CMK (cell line): ENCODE measurements around the gene APBB1IP.
"Not testable (repeated sequence)": the region's sequence is repeated elsewhere in the genome, so short reads cannot be mapped to it uniquely, and the experiment has no call there.

ENCODE experiments used
- DNase-seq: peaks from one replicate; pipeline ENCODE4 v3.0.0-alpha.2; 2010; ENCODE audit warnings: low read depth

The APBB1IP gene

GRCh38 chr10:26556748-26557640, 118.9 kb downstream of the APBB1IP start:
- no peak for DNase-seq

GRCh38 chr10:26557641-26558014, 119.5 kb downstream of the APBB1IP start:
- DNase-seq: no peak

GRCh38 chr10:26566525-26567350, 128.6 kb downstream of the APBB1IP start:
- no peak for DNase-seq

- no peak for DNase-seq
Observed at GRCh38 chr10:26567351-26567721, 129.2 kb downstream of the APBB1IP start.

- DNase-seq: no peak
Observed at GRCh38 chr10:26571655-26572054, 133.5 kb downstream of the APBB1IP start.

GRCh38 chr10:26573674-26574073, 135.5 kb downstream of the APBB1IP start:
- no peak for DNase-seq

- no peak for DNase-seq
Observed at GRCh38 chr10:26574783-26575182, 136.6 kb downstream of the APBB1IP start.

GRCh38 chr10:26578371-26578770, 140.2 kb downstream of the APBB1IP start:
- DNase-seq: not testable (repeated sequence)

DNA sequence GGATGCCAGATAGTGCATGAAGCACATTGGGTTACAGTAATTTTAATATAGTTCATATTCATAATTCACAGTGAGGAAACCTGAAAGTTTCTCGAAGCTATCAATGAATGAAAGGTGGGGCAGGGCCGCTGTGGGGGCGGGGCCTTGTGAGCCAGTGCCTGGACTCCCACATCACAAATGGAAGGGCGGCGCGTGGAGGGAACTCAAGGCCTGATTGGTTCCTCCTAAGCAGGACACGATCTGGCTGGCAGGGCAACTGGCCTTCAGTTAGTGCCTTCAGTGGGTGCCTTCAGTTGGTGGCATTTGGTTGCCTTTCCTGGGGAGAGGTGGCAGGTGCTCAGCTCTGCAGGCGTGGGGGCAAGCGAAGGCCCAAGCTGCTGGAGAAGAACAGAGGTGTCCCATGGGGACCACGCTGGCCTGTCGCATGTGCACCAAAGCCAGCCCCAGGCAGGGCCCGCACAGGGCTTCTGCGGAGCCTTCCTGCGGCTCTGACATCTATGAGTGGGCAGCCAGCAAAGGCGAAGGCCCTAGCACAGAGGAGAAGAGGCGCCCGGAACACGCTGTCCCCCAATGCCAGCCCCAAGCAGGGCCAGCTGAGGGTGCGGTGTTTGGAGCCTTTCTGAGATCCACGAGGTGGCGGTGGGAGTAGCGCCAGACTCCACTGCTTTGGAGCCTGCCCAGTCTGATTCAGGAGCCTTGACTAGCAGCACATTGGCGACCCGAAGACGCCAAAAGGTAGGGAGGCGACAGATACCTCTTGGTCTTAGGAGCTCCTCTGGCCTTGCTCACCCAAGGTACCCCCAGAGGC, 141.3 kb downstream of the APBB1IP start:
- no peak for DNase-seq

DNA sequence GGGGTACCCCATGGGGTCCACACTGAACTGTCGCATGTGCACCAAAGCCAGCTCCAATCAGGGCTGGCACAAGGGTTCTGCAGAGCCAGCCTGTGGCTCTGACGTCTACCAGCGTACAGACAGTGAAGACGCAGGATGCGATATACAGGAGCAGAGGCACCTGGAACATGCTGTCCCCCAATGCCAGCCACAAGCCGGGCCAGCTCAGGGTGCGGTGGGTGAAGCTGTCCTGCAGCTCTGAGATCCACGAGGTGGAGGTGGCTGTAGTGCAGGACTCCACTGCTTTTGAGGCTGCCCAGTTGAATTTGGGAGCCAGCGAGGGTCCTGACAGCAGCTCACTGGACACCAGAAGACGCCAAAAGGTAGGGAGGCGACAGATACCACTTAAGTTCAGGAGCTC, 148.1 kb downstream of the APBB1IP start:
- no peak for DNase-seq

GRCh38 chr10:26588611-26589010, 150.5 kb downstream of the APBB1IP start:
- DNase-seq: no peak

DNA sequence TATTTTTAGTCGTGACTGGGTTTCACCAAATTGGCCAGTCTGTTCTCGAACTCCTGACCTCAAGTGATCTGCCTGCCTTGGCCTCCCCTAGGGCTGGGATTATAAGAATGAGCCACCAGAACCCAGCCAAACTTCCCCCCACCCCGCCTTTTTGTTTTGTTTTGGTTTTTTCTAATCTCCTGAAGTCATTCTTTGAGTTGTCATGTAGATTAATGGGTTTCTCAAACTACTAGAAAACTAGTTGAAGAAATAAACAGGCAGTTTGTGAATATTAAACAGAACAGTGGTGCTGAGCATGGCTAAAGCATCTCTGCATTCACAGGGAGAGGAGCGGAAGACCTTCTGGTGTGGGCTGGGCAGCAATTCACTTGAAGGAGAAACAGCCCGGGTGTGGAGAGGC, 151.7 kb downstream of the APBB1IP start:
- DNase-seq: not testable (repeated sequence)

GRCh38 chr10:26593896-26594295, 155.8 kb downstream of the APBB1IP start:
- DNase-seq: no peak

GRCh38 chr10:26603283-26603682, 165.1 kb downstream of the APBB1IP start:
- not testable (repeated sequence) for DNase-seq

DNA sequence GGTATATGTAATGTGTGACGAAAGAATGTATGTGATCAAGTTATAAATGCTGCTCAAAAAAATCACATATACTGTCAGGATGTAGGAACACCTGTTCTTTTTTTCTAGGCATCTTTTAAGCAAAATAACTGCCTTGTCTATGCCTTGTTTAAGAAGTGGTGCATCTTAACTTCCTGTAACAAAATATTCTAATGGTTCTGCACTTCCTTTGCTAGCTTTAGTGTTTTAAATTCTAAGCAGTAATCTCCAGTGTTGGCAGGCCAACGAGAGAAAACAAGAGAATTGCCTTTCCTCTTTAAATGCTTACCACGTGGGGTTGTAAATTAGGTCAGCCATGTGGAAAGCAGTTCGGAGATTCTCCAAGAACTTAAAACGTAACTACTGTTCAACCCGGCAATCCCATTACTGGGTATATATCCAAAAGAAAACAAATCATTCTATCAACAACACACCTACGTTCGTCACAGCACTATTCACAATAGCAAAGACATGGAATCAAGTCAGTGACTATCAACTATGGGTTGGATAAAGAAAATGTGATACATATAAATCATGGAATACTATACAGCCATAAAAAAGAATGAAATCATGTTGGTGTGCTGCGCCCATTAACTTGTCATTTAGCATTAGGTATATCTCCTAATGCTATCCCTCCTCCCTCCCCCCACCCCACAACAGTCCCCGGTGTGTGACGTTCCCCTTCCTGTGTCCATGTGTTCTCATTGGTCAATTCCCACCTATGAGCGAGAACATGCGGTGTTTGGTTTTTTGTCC, 166.4 kb downstream of the APBB1IP start:
- not testable (repeated sequence) for DNase-seq

- not testable (repeated sequence) for DNase-seq
Observed at GRCh38 chr10:26606389-26606877, 168.3 kb downstream of the APBB1IP start.

DNA sequence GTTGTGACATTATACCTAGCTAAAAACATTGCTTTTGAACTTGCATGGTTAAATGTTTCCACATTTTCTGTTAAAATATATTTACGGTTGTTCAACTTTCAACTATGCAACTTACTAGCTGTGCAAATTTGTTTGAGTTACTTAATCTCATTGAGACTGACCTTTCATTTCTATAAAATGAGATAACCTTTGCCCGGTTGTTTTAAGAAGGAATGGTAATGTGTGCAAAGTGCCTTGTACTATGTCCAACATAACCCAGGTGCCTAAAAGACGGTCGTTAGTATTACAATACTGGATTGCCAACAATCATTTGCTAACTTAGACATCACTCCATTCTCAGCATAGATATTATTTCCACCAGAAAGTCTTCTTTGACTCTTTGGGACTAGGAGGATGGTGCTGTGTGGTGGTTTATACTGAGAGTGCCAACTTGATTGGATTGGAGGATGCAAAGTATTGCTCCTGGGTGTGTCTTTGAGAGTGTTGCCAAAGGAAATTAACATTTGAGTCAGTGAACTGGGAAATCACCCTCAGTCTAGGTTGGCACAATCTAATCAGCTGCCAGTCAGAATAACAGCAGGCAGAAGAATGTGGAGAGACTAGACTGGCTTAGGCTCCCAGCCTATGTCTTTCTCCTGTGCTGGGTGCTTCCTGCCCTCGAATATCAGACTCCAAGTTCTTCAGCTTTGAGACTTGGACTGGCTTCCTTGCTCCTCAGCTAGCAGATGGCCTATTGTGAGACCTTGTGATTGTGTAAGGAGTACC, 174.2 kb downstream of the APBB1IP start:
- no peak for DNase-seq
